ENCODE measurements around the gene MYO1D.

The MYO1D gene

DNA sequence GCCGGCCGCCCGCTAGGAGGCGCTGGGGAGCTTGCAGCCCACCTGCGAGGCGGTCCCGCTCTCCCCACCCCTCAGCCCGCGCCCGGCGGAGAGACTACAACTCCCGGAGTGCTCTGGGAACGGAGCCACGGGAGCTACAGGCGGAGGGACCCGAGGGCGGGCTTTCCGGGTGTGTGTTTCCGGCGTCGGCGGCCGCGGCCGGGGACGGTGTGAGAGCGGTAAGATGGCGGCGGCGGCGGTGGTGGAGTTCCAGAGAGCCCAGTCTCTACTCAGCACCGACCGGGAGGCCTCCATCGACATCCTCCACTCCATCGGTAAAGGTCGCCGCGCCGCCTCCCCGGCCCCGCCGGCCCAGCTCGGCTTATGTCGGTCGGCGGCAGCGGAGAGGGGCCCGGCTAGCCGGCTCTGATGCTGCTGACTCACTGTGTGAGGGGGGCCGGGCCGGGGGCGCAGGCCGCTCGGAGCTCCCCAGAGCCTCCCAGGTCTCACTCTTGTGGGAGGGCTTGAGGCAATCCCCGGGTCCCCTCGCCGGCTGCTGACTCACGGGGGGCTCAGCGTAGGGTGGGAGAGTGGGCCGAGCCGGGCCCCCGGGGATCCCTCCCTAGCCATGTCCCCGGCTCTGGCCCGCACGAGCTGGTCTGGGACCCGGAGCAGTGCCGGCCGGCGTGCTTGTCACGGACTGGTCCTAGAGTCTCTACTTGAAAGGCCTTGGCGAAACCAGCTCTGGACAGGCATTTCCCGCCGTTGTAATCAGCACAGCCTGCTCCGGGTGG lies 432.4 kb downstream of the MYO1D start, which contains the start of gene PSMD11:
PSMD11 (plus strand) TSS at position 210 of the 773 bp plus-strand sequence; CDS start at position 224, 14 bp downstream.
- peak; percentile 96 to 98 (median 97) for DNase-seq
- Histone ChIP-seq H3K27ac (ENCODE audit: insufficient read depth, low read length, poor library complexity, severe bottlenecking) (peak within 1 kb of the TSS; percentile 78), H3K4me3 (ENCODE audit: insufficient read depth, low read depth, low read length, poor library complexity, severe bottlenecking) (peak within 1 kb of the TSS; percentile 90), H3K4me1 (ENCODE audit: control insufficient read depth, insufficient read depth, low read length, poor library complexity, severe bottlenecking) (peaks cover 13% of the 10 kb centered on the region), H3K27me3 (replicated peaks; ENCODE audit: control insufficient read depth, insufficient read depth, low read length, poor library complexity, severe bottlenecking) (no peaks in the 10 kb centered on the region), H3K36me3 (ENCODE audit: control insufficient read depth, insufficient read depth, low read length) (peaks cover 19% of the 10 kb centered on the region), H3K9me3 (ENCODE audit: control insufficient read depth, low read length) (no peaks in the 10 kb centered on the region)

DNA sequence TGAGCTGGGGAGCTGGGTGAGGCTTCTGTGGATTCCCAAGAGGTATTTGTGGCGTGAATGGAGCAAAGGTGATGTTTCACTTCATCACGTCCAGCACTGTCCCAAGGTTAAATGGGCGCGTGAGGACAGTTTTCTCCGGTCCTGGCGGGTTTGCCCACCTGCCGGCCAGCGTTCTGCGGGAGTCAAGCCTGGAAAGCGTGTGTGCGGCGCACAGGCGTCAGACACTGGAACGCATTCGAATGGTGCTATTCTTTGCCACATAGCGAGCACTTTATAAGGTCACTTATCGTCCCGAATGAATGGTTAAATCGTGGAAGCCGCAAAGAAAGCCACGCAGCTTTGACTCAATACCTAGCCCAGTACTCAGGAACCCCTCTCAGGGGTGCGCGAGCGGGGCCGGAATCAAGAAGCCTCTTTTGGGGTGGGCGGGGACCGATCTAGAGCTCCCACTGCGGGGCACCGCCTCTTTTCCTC lies 433.1 kb downstream of the MYO1D start:
- H3K36me3 ChIP-seq (ENCODE audit: control insufficient read depth, insufficient read depth, low read length), result peaks cover 14% of the 10 kb centered on the region
- DNase-seq, result no peak
- no peak overlapping the region for H3K27ac ChIP-seq (ENCODE audit: insufficient read depth, low read length, poor library complexity, severe bottlenecking)
- H3K4me3 ChIP-seq (ENCODE audit: insufficient read depth, low read depth, low read length, poor library complexity, severe bottlenecking), result peak overlapping the region; percentile 90
- peaks cover 13% of the 10 kb centered on the region for H3K4me1 ChIP-seq (ENCODE audit: control insufficient read depth, insufficient read depth, low read length, poor library complexity, severe bottlenecking)
- no peaks in the 10 kb centered on the region for H3K9me3 ChIP-seq (ENCODE audit: control insufficient read depth, low read length)
- H3K27me3 ChIP-seq (replicated peaks; ENCODE audit: control insufficient read depth, insufficient read depth, low read length, poor library complexity, severe bottlenecking), result no peaks in the 10 kb centered on the region

All from effector memory CD4-positive, alpha-beta T cell (primary cell).